Motor neuron (in vitro differentiated cells): Measurements from ENCODE around the gene MRPS18B. TPM values are rescaled to one million over a fixed set of nuclear protein-coding genes. Genes with fewer than 3 reads are reported as not detected.
"Not testable (repeated sequence)": the region's sequence is repeated elsewhere in the genome, so short reads cannot be mapped to it uniquely, and the experiment has no call there.

ENCODE experiments used
- ATAC-seq, 8 experiments: fragments of 200-7000 bp; cut with Tn5 transposase; replicated peaks in 6 of 8; 2 replicates each; pipeline ENCODE4 v1.8.0; 2021; ENCODE audit warnings: mild to moderate bottlenecking in 8 of 8, moderate library complexity in 8 of 8
- H3K27ac ChIP-seq, 2 donors: fragments of 250-450 bp; sonication (Bioruptor Pico); 2 replicates each; pipeline ENCODE4 v1.9.0; 2021; ENCODE audit warnings: antibody characterized with exemption in 2 of 2, mild to moderate bottlenecking in 2 of 2, moderate library complexity in 1 of 2
- H3K4me1 ChIP-seq, 2 donors: fragments of 250-450 bp; sonication (Bioruptor Pico); replicated peaks in 1 of 2; 2 replicates each; pipeline ENCODE4 v1.6.1; 2021; ENCODE audit warnings: antibody characterized with exemption in 2 of 2, mild to moderate bottlenecking in 2 of 2, moderate library complexity in 1 of 2
- H3K4me3 ChIP-seq, 5 donors: fragments of 250-450 bp; sonication (Bioruptor Pico); 2 replicates each; pipeline ENCODE4 v1.9.0; 2021; ENCODE audit warnings: antibody characterized with exemption in 5 of 5, mild to moderate bottlenecking in 5 of 5, moderate library complexity in 4 of 5
- WGBS, 10 experiments: fragments of 450-650 bp; shearing (Covaris generic); methylation state at CpG; one replicate each; pipeline ENCODE4 v1.0.0; 2022; 5-methylcytosine and 5-hydroxymethylcytosine counted together
- in situ Hi-C, 9 experiments: fragments of 400-800 bp; cut with MboI; loops; one replicate each; pipeline ENCODE4 v1.15.0; 2021; ENCODE audit warnings: low sequenced_read_pairs in 9 of 9, low pct_unique_long_range_greater_than_20kb in 2 of 9; ENCODE audit not compliant: unreplicated experiment in 9 of 9
- total RNA-seq, 8 experiments: library from RNA; unstranded; fragments of 300-600 nt; gene quantifications; 2 replicates each; pipeline versions ENCODE4 v1.2.3 to v1.2.4, GENCODE V29; 2022

MRPS18B gene
- total RNA-seq, 8 experiments from 2014 or later: 56.0 to 105 (median 62.8) TPM

DNA sequence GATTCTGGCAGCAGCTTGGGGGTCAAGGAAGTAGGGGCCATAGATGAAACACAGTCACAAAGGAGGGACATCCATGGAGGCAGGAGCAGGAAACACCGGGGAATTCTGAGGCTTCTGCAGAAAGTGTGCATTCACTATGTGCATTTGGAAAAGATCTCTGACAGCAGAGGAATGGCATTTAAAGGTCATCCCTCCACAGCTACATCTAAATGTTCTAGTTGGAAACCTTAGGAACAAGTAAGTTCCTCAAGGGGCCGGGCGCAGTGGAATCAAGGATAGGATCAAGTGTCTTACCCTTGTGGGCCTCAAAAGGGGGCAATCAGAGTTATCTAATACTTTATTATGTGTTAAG lies 38.1 kb downstream of the MRPS18B start:
- ATAC-seq: peak in 2 of 8 experiments; percentile 21 to 37
- Histone ChIP-seq H3K27ac (no peak overlapping the region), H3K4me1 (no peaks in the 10 kb centered on the region), H3K4me3 (no peak overlapping the region)
- in situ Hi-C loops: no loop called here
- WGBS, 10 experiments: 0 to 100% (median 83%) methylated on average over 1 to 2 of the region's 3 CpGs; no CpG with 5 or more reads in 3 of the 10 experiments

DNA sequence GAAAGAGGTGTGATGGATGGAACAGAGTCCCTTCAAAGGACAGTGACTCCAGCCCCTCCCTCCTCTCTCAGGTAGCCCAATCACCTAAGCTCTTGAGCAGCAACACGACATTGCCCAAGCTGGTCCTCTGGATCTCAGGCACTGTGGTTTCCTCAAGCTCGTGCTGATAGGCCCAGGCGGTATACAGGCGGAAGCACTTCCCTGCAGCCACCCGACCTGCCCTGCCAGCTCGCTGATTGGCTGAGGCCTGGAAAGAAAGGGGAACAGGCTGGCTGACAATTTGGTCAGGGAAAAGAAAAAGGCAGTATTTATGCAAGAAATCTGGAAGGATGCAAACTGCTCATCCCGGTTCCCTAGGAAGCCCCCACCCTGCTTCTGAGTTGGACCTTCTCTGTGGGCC lies 38.9 kb downstream of the MRPS18B start:
- Histone ChIP-seq H3K4me1 (no peaks in the 10 kb centered on the region), H3K27ac (no peak overlapping the region), H3K4me3 (no peak overlapping the region)
- no peak for ATAC-seq
- in situ Hi-C loops: no loop called here
- 80 to 100% (median 90%) methylated on average over 1 to 2 of the region's 7 CpGs; no CpG with 5 or more reads in 5 of the 10 experiments for WGBS, 10 experiments

- ATAC-seq: peak in 2 of 8 experiments; percentile 82 to 84
- in situ Hi-C loops: no loop called here
- Histone ChIP-seq H3K27ac (no peak overlapping the region), H3K4me3 (no peak overlapping the region), H3K4me1 (no peaks in the 10 kb centered on the region)
Observed at GRCh38 chr6:30657454-30657853, 39.8 kb downstream of the MRPS18B start.

- H3K4me3 ChIP-seq, ATAC-seq, H3K27ac ChIP-seq, in situ Hi-C loops, H3K4me1 ChIP-seq: not testable (repeated sequence)
- WGBS, 10 experiments: 0 to 100% (median 100%) methylated on average over 1 to 3 of the region's 5 CpGs; no CpG with 5 or more reads in 4 of the 10 experiments
Observed at GRCh38 chr6:30657922-30658321, 40.3 kb downstream of the MRPS18B start.

DNA sequence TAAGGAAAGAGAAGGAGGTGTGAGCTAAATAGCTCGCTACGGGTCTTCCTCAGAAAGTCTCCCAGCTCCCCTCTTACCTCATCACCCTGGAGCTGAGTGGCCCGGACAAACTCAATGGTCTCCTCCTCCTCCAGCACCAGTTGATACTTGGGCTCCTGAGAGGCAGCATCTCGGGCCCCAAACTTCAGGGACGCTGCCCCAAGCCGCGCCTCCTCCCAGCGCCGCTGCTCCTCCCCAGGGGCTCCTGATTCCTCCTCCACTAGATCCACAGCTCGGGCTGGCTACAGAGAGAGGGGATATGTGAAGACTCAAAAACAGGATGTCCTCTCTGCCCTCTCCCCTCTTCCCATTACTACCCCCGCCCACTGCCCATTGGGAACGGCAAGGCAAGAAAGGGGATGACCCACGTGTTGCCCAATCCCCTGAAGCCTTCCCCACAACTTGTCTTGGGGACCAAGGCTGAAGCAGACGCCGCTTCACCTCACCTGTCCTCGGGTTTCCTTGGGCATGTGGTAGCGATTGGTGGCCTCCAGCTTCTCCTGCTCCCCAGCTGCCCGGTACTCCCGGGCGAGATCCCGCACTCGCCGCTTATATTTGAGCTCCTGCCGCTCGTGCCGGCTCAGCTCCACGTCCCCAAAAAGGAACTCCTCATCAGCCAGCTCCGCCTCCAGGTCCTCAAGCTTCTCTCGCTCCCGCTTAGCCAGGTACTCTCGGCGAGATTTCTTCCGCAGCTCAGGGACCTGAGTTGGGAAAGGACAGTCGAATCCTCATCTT lies 47.5 kb downstream of the MRPS18B start:
- ATAC-seq: no peak
- in situ Hi-C loops: no loop called here
- Histone ChIP-seq H3K4me1 (no peaks in the 10 kb centered on the region), H3K4me3 (no peak overlapping the region), H3K27ac (no peak overlapping the region)
- WGBS, 10 experiments: 40 to 100% (median 80%) methylated on average over 1 to 20 of the region's 34 CpGs; no CpG with 5 or more reads in 3 of the 10 experiments

GRCh38 chr6:30666300-30666699 lies 48.7 kb downstream of the MRPS18B start:
- ATAC-seq: peak in 3 of 8 experiments; percentile 39 to 51 (median 46)
- H3K4me3 ChIP-seq, in situ Hi-C loops, H3K27ac ChIP-seq, H3K4me1 ChIP-seq: not testable (repeated sequence)
- WGBS, 10 experiments: 57 to 100% (median 100%) methylated on average over 1 of the region's 2 CpGs; no CpG with 5 or more reads in 7 of the 10 experiments

- WGBS, 10 experiments: 73 to 100% (median 86%) methylated on average over 2 to 20 of the region's 27 CpGs
- H3K4me1 ChIP-seq: peaks cover 8% of the 10 kb centered on the region in 2 donors
- H3K27ac ChIP-seq: no peak overlapping the region
- in situ Hi-C loops: no loop called here
- ATAC-seq: no peak
- H3K4me3 ChIP-seq: no peak overlapping the region
Observed at GRCh38 chr6:30670760-30671527, 53.3 kb downstream of the MRPS18B start.

DNA sequence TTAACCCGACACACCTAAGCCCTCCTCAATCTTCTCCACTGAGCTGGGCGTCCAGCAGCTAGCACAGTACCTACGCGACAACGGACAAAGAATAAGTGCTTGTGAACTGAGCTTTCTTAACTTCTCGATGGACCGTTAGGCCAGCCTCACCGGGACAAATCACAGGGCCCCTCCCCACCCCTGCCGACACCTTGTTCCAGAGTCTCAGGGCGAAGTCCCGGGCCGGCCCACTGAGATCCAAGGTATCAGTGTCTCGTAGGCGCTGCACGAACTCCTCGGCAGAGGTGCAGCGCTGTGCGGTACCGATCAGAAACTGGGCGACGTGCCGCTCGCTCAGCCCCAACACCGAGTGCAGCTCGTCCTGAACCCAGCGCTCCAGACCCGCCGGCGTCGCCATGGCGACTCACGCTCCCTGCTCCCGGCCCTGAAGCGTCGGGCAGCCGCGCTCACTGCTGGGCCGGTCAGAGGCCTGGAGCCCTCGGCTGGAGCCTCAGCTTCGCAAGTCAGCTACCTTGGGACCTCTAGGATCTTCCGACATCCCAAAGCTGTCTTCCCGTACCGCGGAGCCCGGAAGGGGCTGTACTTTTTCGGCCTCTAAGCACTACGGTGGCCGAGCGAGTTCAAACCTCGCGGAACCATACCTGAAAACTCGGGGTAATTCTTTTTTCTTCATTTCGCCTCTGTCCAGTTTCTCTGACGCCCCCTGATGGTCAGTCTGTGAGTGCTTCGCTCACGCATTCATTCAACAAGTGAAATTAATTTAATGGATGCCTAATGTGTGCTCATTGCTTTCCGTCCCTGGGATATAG lies 55.0 kb downstream of the MRPS18B start, which contains the start of gene DHX16:
Gene DHX16, minus strand, starts transcription at position 562 of the 809 bp plus-strand sequence. Its CDS starts 165 bp downstream, at position 397.
- in situ Hi-C loops: no loop called here
- peak; percentile 81 to 92 (median 88) for ATAC-seq
- Histone ChIP-seq H3K4me3 (peak within 1 kb of the TSS; percentile 62 to 88 (median 80)), H3K27ac (peak within 1 kb of the TSS in 1 of 2 donors; percentile 37), H3K4me1 (peaks cover 8% of the 10 kb centered on the region in 2 donors)
- 0 to 3% (median 1%) methylated on average over 1 to 21 of the region's 57 CpGs; no CpG with 5 or more reads in 2 of the 10 experiments for WGBS, 10 experiments

Other genes starting within 250 kb of the MRPS18B start
- 100 to 1,000 TPM in 3 of 8 experiments, 10 to 100 TPM in 1, 1 to 10 TPM in 4; 1.5 to 221 (median 44.6) TPM for gene HLA-E, start 128.3 kb upstream of the MRPS18B start, total RNA-seq
- gene GNL1, start 61.4 kb upstream of the MRPS18B start, total RNA-seq: 10 to 100 TPM; 23.4 to 66.0 (median 37.5) TPM
- 10 to 100 TPM; 11.2 to 41.1 (median 32.4) TPM for gene PRR3, start 60.5 kb upstream of the MRPS18B start, total RNA-seq
- gene ABCF1, start 46.4 kb upstream of the MRPS18B start, total RNA-seq: 10 to 100 TPM; 31.6 to 81.9 (median 55.3) TPM
- 100 to 1,000 TPM in 1 of 8 experiments, 10 to 100 TPM in 7; 21.2 to 126 (median 45.9) TPM for gene PPP1R10, start 597 bp upstream of the MRPS18B start, total RNA-seq
- 10 to 100 TPM in 7 of 8 experiments, 1 to 10 TPM in 1; 3.7 to 71.7 (median 41.1) TPM for gene ATAT1, start 9.0 kb downstream of the MRPS18B start, total RNA-seq
- 10 to 100 TPM in 5 of 8 experiments, 1 to 10 TPM in 3; 6.6 to 16.4 (median 12.1) TPM for gene C6orf136, start 29.3 kb downstream of the MRPS18B start, total RNA-seq
- gene DHX16, start 55.2 kb downstream of the MRPS18B start, total RNA-seq: 10 to 100 TPM; 12.1 to 43.3 (median 25.9) TPM
- gene PPP1R18, start 68.8 kb downstream of the MRPS18B start, total RNA-seq: 10 to 100 TPM; 23.1 to 60.8 (median 34.5) TPM
- gene NRM, start 73.1 kb downstream of the MRPS18B start, total RNA-seq: 10 to 100 TPM in 6 of 8 experiments, 1 to 10 TPM in 2; 6.8 to 28.3 (median 13.2) TPM
- 10 to 100 TPM in 6 of 8 experiments, 1 to 10 TPM in 2; 5.7 to 32.4 (median 23.3) TPM for gene MDC1, start 99.4 kb downstream of the MRPS18B start, total RNA-seq
- gene TUBB, start 102.5 kb downstream of the MRPS18B start, total RNA-seq: 1,000 to 10,000 TPM in 2 of 8 experiments, 100 to 1,000 TPM in 6; 425 to 1,850 (median 943) TPM
- gene FLOT1, start 124.8 kb downstream of the MRPS18B start, total RNA-seq: 100 to 1,000 TPM in 2 of 8 experiments, 10 to 100 TPM in 6; 56.8 to 122 (median 75.9) TPM
- 100 to 1,000 TPM in 2 of 8 experiments, 10 to 100 TPM in 5, 1 to 10 TPM in 1; 8.7 to 176 (median 32.5) TPM for gene IER3, start 126.7 kb downstream of the MRPS18B start, total RNA-seq